ENCODE results near the gene NRL.
"Not testable (repeated sequence)": the region's sequence is repeated elsewhere in the genome, so short reads cannot be mapped to it uniquely, and the experiment has no call there.

The NRL gene

GRCh38 chr14:24042746-24043145 lies 72.0 kb downstream of the NRL start:
- no peak for TF ChIP-seq CTCF (IDR thresholded peaks at IDR 0.05; ENCODE audit: extremely low read depth, insufficient read depth, missing control alignments)
- no peak for DNase-seq (ENCODE audit: low spot score)
- in situ Hi-C loops (cut with MboI; ENCODE audit: low pct_unique_long_range_greater_than_20kb, low sequenced_read_pairs, unreplicated experiment): no loop called here

GRCh38 chr14:24040692-24041091 lies 74.1 kb downstream of the NRL start:
- in situ Hi-C loops (cut with MboI; ENCODE audit: low pct_unique_long_range_greater_than_20kb, low sequenced_read_pairs, unreplicated experiment): no loop called here
- DNase-seq (ENCODE audit: low spot score): no peak
- no peak for TF ChIP-seq CTCF (IDR thresholded peaks at IDR 0.05; ENCODE audit: extremely low read depth, insufficient read depth, missing control alignments)

GRCh38 chr14:24038686-24039085 lies 76.1 kb downstream of the NRL start:
- TF ChIP-seq CTCF (IDR thresholded peaks at IDR 0.05; ENCODE audit: extremely low read depth, insufficient read depth, missing control alignments): no peak
- in situ Hi-C loops (cut with MboI; ENCODE audit: low pct_unique_long_range_greater_than_20kb, low sequenced_read_pairs, unreplicated experiment): no loop called here
- no peak for DNase-seq (ENCODE audit: low spot score)

- no peak for TF ChIP-seq CTCF (IDR thresholded peaks at IDR 0.05; ENCODE audit: extremely low read depth, insufficient read depth, missing control alignments)
- DNase-seq (ENCODE audit: low spot score): no peak
- in situ Hi-C loops (cut with MboI; ENCODE audit: low pct_unique_long_range_greater_than_20kb, low sequenced_read_pairs, unreplicated experiment): no loop called here
Measured at GRCh38 chr14:24037658-24038037, 77.1 kb downstream of the NRL start.

GRCh38 chr14:24036963-24037657 lies 77.6 kb downstream of the NRL start:
- in situ Hi-C loops (cut with MboI; ENCODE audit: low pct_unique_long_range_greater_than_20kb, low sequenced_read_pairs, unreplicated experiment): not testable (repeated sequence)
- peak; percentile 15 for DNase-seq (ENCODE audit: low spot score)

GRCh38 chr14:24036169-24036962 lies 78.4 kb downstream of the NRL start:
- peak; percentile 78 for DNase-seq (ENCODE audit: low spot score)
- in situ Hi-C loops (cut with MboI; ENCODE audit: low pct_unique_long_range_greater_than_20kb, low sequenced_read_pairs, unreplicated experiment): no loop called here
- peak; percentile 82 for TF ChIP-seq CTCF (IDR thresholded peaks at IDR 0.05; ENCODE audit: extremely low read depth, insufficient read depth, missing control alignments)

- DNase-seq (ENCODE audit: low spot score); in situ Hi-C loops (cut with MboI; ENCODE audit: low pct_unique_long_range_greater_than_20kb, low sequenced_read_pairs, unreplicated experiment): not testable (repeated sequence)
Measured at GRCh38 chr14:24035769-24036168, 79.0 kb downstream of the NRL start.

Measured in GM13977 (cell line).